A673 (cell line): ENCODE data around the gene SEC16A. TPM values are rescaled to one million over a fixed set of nuclear protein-coding genes. Genes with fewer than 3 reads are reported as not detected.

ENCODE experiments used
- BruUV-seq: library from RNA; stranded (reverse); fragments of 400-500 nt; replicated peaks from 2 replicates; lab custom pipeline; 2021; lab: Mats Ljungman, UMichigan
- CTCF ChIA-PET: fragments of 300-600 bp; sonication (Branson Sonifier 250); formaldehyde crosslinking; loops from one replicate; lab custom pipeline; 2022; ENCODE audit warnings: antibody characterized with exemption; lab: Charles Lee
- POLR2A ChIA-PET: fragments of 300-600 bp; sonication (Branson Sonifier 250); formaldehyde crosslinking; loops from one replicate; lab custom pipeline; 2022; ENCODE audit warnings: antibody characterized with exemption; ENCODE audit not compliant: low non-redundant PET; lab: Charles Lee
- DNase-seq: peaks from one replicate; pipeline ENCODE4 v3.0.0-alpha.2; 2015; ENCODE audit warnings: low spot score
- H3K27ac ChIP-seq: fragments of 200-600 bp; sonication (generic); 2 replicates; pipeline ENCODE4 v1.5.1; 2016; ENCODE audit warnings: mixed run types, low read depth, mild to moderate bottlenecking, mixed read lengths, antibody characterized with exemption, low read length; ENCODE audit not compliant: poor library complexity, severe bottlenecking
- H3K27me3 ChIP-seq: fragments of 200-600 bp; sonication (generic); replicated peaks from 2 replicates; pipeline ENCODE4 v1.6.1; 2017; ENCODE audit warnings: mixed run types, low read depth, mild to moderate bottlenecking, mixed read lengths, antibody characterized with exemption, low read length; ENCODE audit not compliant: insufficient read depth, poor library complexity
- H3K36me3 ChIP-seq: fragments of 200-600 bp; sonication (generic); 2 replicates; pipeline ENCODE4 v1.6.1; 2016; ENCODE audit warnings: mixed run types, mild to moderate bottlenecking, mixed read lengths, antibody characterized with exemption, low read length; ENCODE audit not compliant: insufficient read depth, poor library complexity, severe bottlenecking
- H3K4me1 ChIP-seq: fragments of 200-600 bp; sonication (generic); 2 replicates; pipeline ENCODE4 v1.6.1; 2017; ENCODE audit warnings: mixed run types, mild to moderate bottlenecking, mixed read lengths, antibody characterized with exemption, low read length; ENCODE audit not compliant: insufficient read depth, poor library complexity, severe bottlenecking
- H3K4me3 ChIP-seq: fragments of 200-600 bp; sonication (generic); 2 replicates; pipeline ENCODE4 v1.5.1; 2016; ENCODE audit warnings: low read depth, mixed run types, mild to moderate bottlenecking, mixed read lengths, low read length; ENCODE audit not compliant: poor library complexity, severe bottlenecking
- H3K9me3 ChIP-seq: fragments of 200-600 bp; sonication (generic); 2 replicates; pipeline ENCODE4 v1.6.1; 2016; ENCODE audit warnings: mixed run types, low read depth, mild to moderate bottlenecking, mixed read lengths, antibody characterized with exemption, low read length; ENCODE audit not compliant: poor library complexity, severe bottlenecking
- EZH2 ChIP-seq: fragments of 200-600 bp; sonication (generic); IDR thresholded peaks from 2 replicates; pipeline ENCODE4 v1.6.1; 2017; ENCODE audit warnings: borderline replicate concordance, low read depth, mild to moderate bottlenecking, mixed read lengths, antibody characterized with exemption, low read length; ENCODE audit not compliant: poor library complexity, severe bottlenecking
- intact Hi-C: fragments of 100-400 bp; cut with micrococcal nuclease; formaldehyde crosslinking; loops from one replicate; pipeline ENCODE4 v1.10.0; 2022; ENCODE audit not compliant: unreplicated experiment
- total RNA-seq: library from RNA; stranded (reverse); gene quantifications from 2 replicates; pipeline ENCODE4 v1.2.3, GENCODE V29; 2021
- TF ChIP-seq, protein P1 (sequence below): fragments of 300-800, 200-600 bp; sonication (generic); conservative IDR thresholded peaks from 2 replicates; pipeline ENCODE4 v1.5.1; 2017; ENCODE audit warnings: low read depth, mild to moderate bottlenecking, antibody characterized with exemption, low read length, moderate library complexity, mixed read lengths

Gene SEC16A
- total RNA-seq, 1 experiment from 2014 or later = 72.9 TPM

DNA sequence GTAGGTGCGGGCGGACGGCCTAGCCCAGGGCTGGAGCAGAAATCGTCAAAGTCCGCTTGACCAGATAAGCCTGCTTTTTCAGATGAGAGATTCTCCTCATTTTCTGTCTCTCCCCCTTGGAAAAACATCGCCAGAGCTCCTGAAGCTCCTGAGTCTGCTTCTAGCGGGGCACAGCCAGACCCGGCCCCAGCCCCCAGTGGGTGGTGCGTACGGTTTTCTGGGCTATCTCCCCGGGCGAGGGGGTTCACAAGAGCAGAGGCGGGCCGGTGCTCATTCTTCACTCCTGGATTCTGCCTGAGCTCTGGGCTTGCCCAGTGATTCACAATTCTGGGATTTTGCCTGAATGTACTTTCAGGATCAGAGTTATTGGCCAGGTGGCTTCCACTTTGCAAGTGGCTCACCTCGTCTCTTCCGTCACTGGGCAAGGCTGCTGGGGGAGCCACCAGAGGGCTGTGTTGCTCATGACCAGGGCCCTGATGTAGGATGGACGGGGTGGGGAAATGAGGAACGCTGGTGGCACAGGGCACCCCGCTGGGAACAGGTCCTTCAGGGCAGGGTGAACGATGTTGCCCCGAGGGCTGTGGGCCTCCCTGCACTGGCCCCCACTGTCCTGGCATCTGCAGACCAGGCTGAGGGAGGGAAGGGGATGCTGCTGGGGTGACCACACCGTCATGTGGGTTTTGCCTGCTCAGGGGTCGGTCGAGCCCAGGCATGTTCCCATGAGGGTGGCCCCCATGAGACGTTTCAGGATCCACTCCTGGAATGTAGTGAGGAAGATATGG lies 6.3 kb downstream of the SEC16A start:
- H3K4me3 ChIP-seq = no peak overlapping the region
- TF ChIP-seq, protein P1, sequence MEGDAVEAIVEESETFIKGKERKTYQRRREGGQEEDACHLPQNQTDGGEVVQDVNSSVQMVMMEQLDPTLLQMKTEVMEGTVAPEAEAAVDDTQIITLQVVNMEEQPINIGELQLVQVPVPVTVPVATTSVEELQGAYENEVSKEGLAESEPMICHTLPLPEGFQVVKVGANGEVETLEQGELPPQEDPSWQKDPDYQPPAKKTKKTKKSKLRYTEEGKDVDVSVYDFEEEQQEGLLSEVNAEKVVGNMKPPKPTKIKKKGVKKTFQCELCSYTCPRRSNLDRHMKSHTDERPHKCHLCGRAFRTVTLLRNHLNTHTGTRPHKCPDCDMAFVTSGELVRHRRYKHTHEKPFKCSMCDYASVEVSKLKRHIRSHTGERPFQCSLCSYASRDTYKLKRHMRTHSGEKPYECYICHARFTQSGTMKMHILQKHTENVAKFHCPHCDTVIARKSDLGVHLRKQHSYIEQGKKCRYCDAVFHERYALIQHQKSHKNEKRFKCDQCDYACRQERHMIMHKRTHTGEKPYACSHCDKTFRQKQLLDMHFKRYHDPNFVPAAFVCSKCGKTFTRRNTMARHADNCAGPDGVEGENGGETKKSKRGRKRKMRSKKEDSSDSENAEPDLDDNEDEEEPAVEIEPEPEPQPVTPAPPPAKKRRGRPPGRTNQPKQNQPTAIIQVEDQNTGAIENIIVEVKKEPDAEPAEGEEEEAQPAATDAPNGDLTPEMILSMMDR = no peak
- no peak for TF ChIP-seq EZH2
- H3K27ac ChIP-seq = no peak overlapping the region
- no peaks in the 10 kb centered on the region for H3K9me3 ChIP-seq
- CTCF ChIA-PET = no interaction called here
- BruUV-seq = no TSS peak
- DNase-seq = no peak
- intact Hi-C loops = no loop called here
- H3K4me1 ChIP-seq = peaks cover 4% of the 10 kb centered on the region
- H3K36me3 ChIP-seq = peaks cover 59% of the 10 kb centered on the region
- POLR2A ChIA-PET = no interaction called here
- no peaks in the 10 kb centered on the region for H3K27me3 ChIP-seq

DNA sequence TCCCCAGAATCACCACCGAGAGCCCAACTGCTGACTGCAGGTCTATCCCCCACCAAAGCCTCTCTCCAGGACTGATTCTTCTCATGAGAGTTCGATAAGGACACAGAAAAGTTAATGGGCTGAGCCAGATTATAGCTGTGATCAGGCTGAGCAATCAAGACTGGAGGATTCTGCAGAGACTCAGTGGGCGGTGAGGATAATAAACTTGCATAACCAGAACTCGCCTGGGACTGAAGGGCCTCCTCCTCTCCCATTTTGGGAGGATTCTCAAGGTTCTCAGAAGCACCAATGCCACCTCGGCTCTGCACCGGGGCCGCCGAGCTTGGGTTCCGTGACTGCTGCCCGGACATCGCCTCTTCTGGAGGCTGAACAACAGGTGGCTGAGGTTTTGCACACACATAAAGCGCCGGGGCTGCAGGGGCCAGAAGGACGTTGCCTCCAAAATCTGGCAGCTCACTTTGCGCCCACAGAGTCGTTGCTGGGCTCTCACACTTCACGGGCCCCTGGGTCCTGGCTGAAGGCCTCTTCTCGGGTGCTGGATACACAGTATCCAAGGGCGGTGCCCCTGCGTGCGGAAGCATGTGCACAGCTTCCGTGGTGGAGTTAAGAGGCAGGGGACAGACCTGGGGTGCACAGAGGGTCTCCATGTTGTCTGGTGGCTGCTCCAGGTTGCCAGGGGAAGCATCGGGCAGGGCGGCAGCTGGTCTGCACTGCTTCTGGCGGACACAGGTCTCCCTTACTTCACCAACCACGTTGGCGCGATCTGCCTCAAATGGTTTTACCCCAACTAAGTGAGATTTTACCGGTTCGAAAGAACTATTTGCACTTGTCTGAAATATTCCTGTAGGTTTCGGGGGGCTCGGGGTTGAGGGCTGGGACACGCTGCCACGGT lies 7.6 kb downstream of the SEC16A start:
- Histone ChIP-seq H3K27me3 (no peaks in the 10 kb centered on the region), H3K4me3 (no peak overlapping the region), H3K27ac (no peak overlapping the region), H3K9me3 (no peaks in the 10 kb centered on the region), H3K36me3 (peaks cover 71% of the 10 kb centered on the region), H3K4me1 (no peaks in the 10 kb centered on the region)
- DNase-seq = no peak
- intact Hi-C loops = no loop called here
- TF ChIP-seq, protein P1 = no peak
- ChIA-PET POLR2A (no interaction called here), CTCF (no interaction called here)
- no TSS peak for BruUV-seq

DNA sequence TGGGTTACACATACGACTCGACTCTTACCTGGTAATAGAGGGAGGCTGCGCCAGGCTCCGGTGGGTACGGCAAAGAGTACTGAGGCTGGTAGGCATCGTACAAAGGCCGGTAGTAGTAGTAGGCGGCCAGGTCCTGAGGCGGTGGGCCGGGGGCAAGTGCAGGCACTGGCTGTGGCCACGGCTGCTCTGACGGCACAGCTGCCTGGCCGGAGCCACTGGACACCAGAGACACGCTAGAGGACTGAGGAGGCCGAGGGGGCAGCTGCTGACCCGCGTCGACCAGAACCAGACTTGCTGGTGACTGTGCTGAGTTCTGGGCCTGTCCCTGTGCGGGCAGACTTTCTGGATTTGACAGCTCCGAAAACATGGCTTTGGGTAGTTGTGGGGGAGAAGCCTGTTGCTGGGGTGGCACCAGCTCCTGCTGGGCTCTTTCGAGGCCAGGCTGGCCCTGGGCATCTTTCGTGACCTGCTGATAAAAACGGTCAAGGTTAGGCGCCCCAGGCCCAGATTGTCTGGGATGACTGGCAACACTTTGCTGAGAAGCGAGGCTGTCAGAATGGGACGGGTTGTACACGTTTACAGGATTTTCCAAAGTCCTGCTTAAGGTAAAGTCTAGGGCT lies 8.7 kb downstream of the SEC16A start:
- Histone ChIP-seq H3K36me3 (peaks cover 82% of the 10 kb centered on the region), H3K27ac (no peak overlapping the region), H3K4me3 (no peak overlapping the region), H3K27me3 (no peaks in the 10 kb centered on the region), H3K4me1 (no peaks in the 10 kb centered on the region), H3K9me3 (no peaks in the 10 kb centered on the region)
- CTCF ChIA-PET = no interaction called here
- POLR2A ChIA-PET = no interaction called here
- DNase-seq = no peak
- BruUV-seq = no TSS peak
- intact Hi-C loops = no loop called here
- TF ChIP-seq, protein P1 = no peak
- TF ChIP-seq EZH2 = no peak
